ENCODE results near the gene THADA. TPM values are rescaled to one million over a fixed set of nuclear protein-coding genes. Genes with fewer than 3 reads are reported as not detected.
"Not testable (repeated sequence)": the region's sequence is repeated elsewhere in the genome, so short reads cannot be mapped to it uniquely, and the experiment has no call there.

The THADA gene
- total RNA-seq, 6 donors from 2014 or later: 23.6 to 57.5 (median 37.3) TPM

DNA sequence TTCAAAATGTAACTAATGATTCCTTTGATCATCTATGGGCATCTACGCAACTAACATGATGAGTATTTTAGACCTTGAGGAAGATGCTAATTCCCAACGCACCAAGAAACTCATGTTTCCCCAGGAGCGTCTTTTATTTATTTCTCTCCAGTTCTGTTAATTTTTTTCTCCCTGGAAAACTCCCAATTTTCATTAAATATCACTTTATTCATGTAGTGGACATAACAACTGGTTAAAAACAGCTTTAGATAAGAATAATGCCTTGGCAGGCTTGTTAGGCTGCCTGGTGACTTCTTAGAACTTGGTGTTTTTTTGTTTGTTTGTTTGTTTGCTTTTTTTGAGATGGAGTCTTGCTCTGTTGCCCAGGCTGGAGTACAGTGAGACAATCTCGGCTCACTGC lies 306.5 kb downstream of the THADA start:
- H3K36me3 ChIP-seq: peaks cover 5 to 41% (median 27%) of the 10 kb centered on the region in 4 donors
- WGBS, 2 donors: 86 to 91% methylated on average over 4 of the region's 4 CpGs
- H3K27me3 ChIP-seq: no peaks in the 10 kb centered on the region
- H3K27ac ChIP-seq: no peak overlapping the region
- peaks cover 0 to 7% (median 5%) of the 10 kb centered on the region in 4 donors for H3K9me3 ChIP-seq
- DNase-seq: no peak
- H3K4me1 ChIP-seq: peaks cover 7 to 20% (median 14%) of the 10 kb centered on the region in 4 donors
- H3K4me3 ChIP-seq: no peak overlapping the region
- ATAC-seq (ENCODE audit: low FRiP score in 2 of 2): no peak
- no peak for TF ChIP-seq POLR2A (IDR thresholded peaks at IDR 0.05)
- no peak for TF ChIP-seq EP300 (IDR thresholded peaks at IDR 0.05)
- TF ChIP-seq POLR2AphosphoS5 (IDR thresholded peaks at IDR 0.05): no peak
- TF ChIP-seq, protein P1, sequence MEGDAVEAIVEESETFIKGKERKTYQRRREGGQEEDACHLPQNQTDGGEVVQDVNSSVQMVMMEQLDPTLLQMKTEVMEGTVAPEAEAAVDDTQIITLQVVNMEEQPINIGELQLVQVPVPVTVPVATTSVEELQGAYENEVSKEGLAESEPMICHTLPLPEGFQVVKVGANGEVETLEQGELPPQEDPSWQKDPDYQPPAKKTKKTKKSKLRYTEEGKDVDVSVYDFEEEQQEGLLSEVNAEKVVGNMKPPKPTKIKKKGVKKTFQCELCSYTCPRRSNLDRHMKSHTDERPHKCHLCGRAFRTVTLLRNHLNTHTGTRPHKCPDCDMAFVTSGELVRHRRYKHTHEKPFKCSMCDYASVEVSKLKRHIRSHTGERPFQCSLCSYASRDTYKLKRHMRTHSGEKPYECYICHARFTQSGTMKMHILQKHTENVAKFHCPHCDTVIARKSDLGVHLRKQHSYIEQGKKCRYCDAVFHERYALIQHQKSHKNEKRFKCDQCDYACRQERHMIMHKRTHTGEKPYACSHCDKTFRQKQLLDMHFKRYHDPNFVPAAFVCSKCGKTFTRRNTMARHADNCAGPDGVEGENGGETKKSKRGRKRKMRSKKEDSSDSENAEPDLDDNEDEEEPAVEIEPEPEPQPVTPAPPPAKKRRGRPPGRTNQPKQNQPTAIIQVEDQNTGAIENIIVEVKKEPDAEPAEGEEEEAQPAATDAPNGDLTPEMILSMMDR (IDR thresholded peaks at IDR 0.05): no peak

GRCh38 chr2:43288417-43289305 lies 307.2 kb downstream of the THADA start:
- ATAC-seq (ENCODE audit: low FRiP score in 2 of 2) (peak in 1 of 2 donors; percentile 58), DNase-seq (no peak)
- Histone ChIP-seq H3K27me3 (no peaks in the 10 kb centered on the region), H3K9me3 (peaks cover 0 to 14% (median 9%) of the 10 kb centered on the region in 4 donors), H3K27ac (no peak overlapping the region), H3K4me3 (no peak overlapping the region), H3K36me3 (peaks cover 5 to 47% (median 34%) of the 10 kb centered on the region in 4 donors), H3K4me1 (peaks cover 1 to 13% (median 8%) of the 10 kb centered on the region in 4 donors)
- no peak for TF ChIP-seq POLR2AphosphoS5 (IDR thresholded peaks at IDR 0.05)
- TF ChIP-seq POLR2A (IDR thresholded peaks at IDR 0.05): no peak
- no peak for TF ChIP-seq EP300 (IDR thresholded peaks at IDR 0.05)
- TF ChIP-seq, protein P1 (IDR thresholded peaks at IDR 0.05): no peak
- 74 to 81% methylated on average over 4 of the region's 4 CpGs for WGBS, 2 donors

GRCh38 chr2:43285987-43286386 lies 309.9 kb downstream of the THADA start:
- Histone ChIP-seq H3K36me3 (peaks cover 5 to 54% (median 39%) of the 10 kb centered on the region in 4 donors), H3K9me3 (peaks cover 0 to 14% (median 9%) of the 10 kb centered on the region in 4 donors), H3K4me1 (peaks cover 0 to 9% (median 0%) of the 10 kb centered on the region in 4 donors), H3K27ac (no peak overlapping the region), H3K27me3 (no peaks in the 10 kb centered on the region), H3K4me3 (no peak overlapping the region)
- no peak for TF ChIP-seq POLR2AphosphoS5 (IDR thresholded peaks at IDR 0.05)
- TF ChIP-seq EP300 (IDR thresholded peaks at IDR 0.05): no peak
- TF ChIP-seq, protein P1 (IDR thresholded peaks at IDR 0.05): no peak
- no peak for TF ChIP-seq POLR2A (IDR thresholded peaks at IDR 0.05)
- WGBS, 2 donors: 83 to 86% methylated on average over 2 of the region's 2 CpGs
- DNase-seq (no peak), ATAC-seq (ENCODE audit: low FRiP score in 2 of 2) (no peak)

- WGBS, 2 donors: 100% methylated on average over 1 of the region's 1 CpG
- peaks cover 5 to 51% (median 37%) of the 10 kb centered on the region in 4 donors for H3K36me3 ChIP-seq
These were observed 310.9 kb downstream of the THADA start for GRCh38 chr2:43284967-43285366.

GRCh38 chr2:43284347-43284746 lies 311.5 kb downstream of the THADA start:
- WGBS, 2 donors: 95 to 98% methylated on average over 5 to 6 of the region's 6 CpGs
- not testable (repeated sequence) for H3K27me3 ChIP-seq; H3K4me3 ChIP-seq; ATAC-seq (ENCODE audit: low FRiP score in 2 of 2); H3K27ac ChIP-seq; H3K4me1 ChIP-seq; DNase-seq
- Histone ChIP-seq H3K36me3 (peaks cover 5 to 57% (median 37%) of the 10 kb centered on the region in 4 donors), H3K9me3 (peaks cover 0 to 14% (median 9%) of the 10 kb centered on the region in 4 donors)

More at GRCh38 chr2:43284967-43285366, 310.9 kb downstream of the THADA start:
- Histone ChIP-seq H3K4me1 (peaks cover 0 to 9% (median 0%) of the 10 kb centered on the region in 4 donors), H3K27me3 (no peaks in the 10 kb centered on the region), H3K27ac (no peak overlapping the region), H3K9me3 (peaks cover 0 to 14% (median 9%) of the 10 kb centered on the region in 4 donors), H3K4me3 (no peak overlapping the region)
- TF ChIP-seq POLR2A (IDR thresholded peaks at IDR 0.05) (no peak), POLR2AphosphoS5 (IDR thresholded peaks at IDR 0.05) (no peak), EP300 (IDR thresholded peaks at IDR 0.05) (no peak)
- TF ChIP-seq, protein P1 (IDR thresholded peaks at IDR 0.05): no peak
- DNase-seq (no peak), ATAC-seq (ENCODE audit: low FRiP score in 2 of 2) (no peak)

All from upper lobe of left lung (tissue), 6 donors.